ENCODE measurements around the gene GALNT7.

The GALNT7 gene

GRCh38 chr4:173243917-173244658 is 75.5 kb downstream of the GALNT7 start:
- Histone ChIP-seq H3K36me3 (no peaks in the 10 kb centered on the region), H3K27me3 (ENCODE audit: insufficient read depth, low read depth, severe bottlenecking) (no peaks in the 10 kb centered on the region), H3K9me3 (ENCODE audit: severe bottlenecking) (no peaks in the 10 kb centered on the region), H3K27ac (no peak overlapping the region), H3K4me3 (ENCODE audit: low read depth, low read length) (no peak overlapping the region)
- DNase-seq: no peak
- TF ChIP-seq CTCF (IDR thresholded peaks at IDR 0.05; ENCODE audit: low read depth, low read length): no peak

- no peak for TF ChIP-seq CTCF (IDR thresholded peaks at IDR 0.05; ENCODE audit: low read depth, low read length)
- Histone ChIP-seq H3K36me3 (no peaks in the 10 kb centered on the region), H3K27ac (no peak overlapping the region), H3K4me3 (ENCODE audit: low read depth, low read length) (no peak overlapping the region), H3K27me3 (ENCODE audit: insufficient read depth, low read depth, severe bottlenecking) (no peaks in the 10 kb centered on the region), H3K9me3 (ENCODE audit: severe bottlenecking) (no peaks in the 10 kb centered on the region)
- DNase-seq: no peak
Observed at GRCh38 chr4:173245952-173246351, 77.3 kb downstream of the GALNT7 start.

- DNase-seq: peak; percentile 44
- Histone ChIP-seq H3K4me3 (ENCODE audit: low read depth, low read length) (0 out of 2 replicates have a peak overlapping the region, but pooled peaks have one; percentile 9), H3K36me3 (no peaks in the 10 kb centered on the region), H3K27me3 (ENCODE audit: insufficient read depth, low read depth, severe bottlenecking) (no peaks in the 10 kb centered on the region), H3K27ac (peak overlapping the region; percentile 10), H3K9me3 (ENCODE audit: severe bottlenecking) (no peaks in the 10 kb centered on the region)
- TF ChIP-seq CTCF (IDR thresholded peaks at IDR 0.05; ENCODE audit: low read depth, low read length): no peak
Observed at GRCh38 chr4:173246719-173247118, 78.1 kb downstream of the GALNT7 start.

GRCh38 chr4:173247321-173247720 is 78.7 kb downstream of the GALNT7 start:
- H3K27ac ChIP-seq: peak overlapping the region; percentile 10
- H3K9me3 ChIP-seq (ENCODE audit: severe bottlenecking): no peaks in the 10 kb centered on the region
- peak overlapping the region; percentile 9 for H3K4me3 ChIP-seq (ENCODE audit: low read depth, low read length)
- H3K36me3 ChIP-seq: peaks cover 2% of the 10 kb centered on the region; the same call in 1 of the 2 replicates
- no peaks in the 10 kb centered on the region for H3K27me3 ChIP-seq (ENCODE audit: insufficient read depth, low read depth, severe bottlenecking)
- DNase-seq: no peak
- TF ChIP-seq CTCF (IDR thresholded peaks at IDR 0.05; ENCODE audit: low read depth, low read length): no peak

- H3K36me3 ChIP-seq: peaks cover 4% of the 10 kb centered on the region; the same call in 1 of the 2 replicates
- DNase-seq: no peak
- no peak for TF ChIP-seq CTCF (IDR thresholded peaks at IDR 0.05; ENCODE audit: low read depth, low read length)
- H3K9me3 ChIP-seq (ENCODE audit: severe bottlenecking): no peaks in the 10 kb centered on the region
- no peaks in the 10 kb centered on the region for H3K27me3 ChIP-seq (ENCODE audit: insufficient read depth, low read depth, severe bottlenecking)
- H3K27ac ChIP-seq: no peak overlapping the region
- H3K4me3 ChIP-seq (ENCODE audit: low read depth, low read length): no peak overlapping the region
Observed at GRCh38 chr4:173248690-173249089, 80.1 kb downstream of the GALNT7 start.
